WERI-Rb-1 (cell line): Measurements from ENCODE around the gene EME1.

Experiments used
- DNase-seq: peaks from one replicate; pipeline ENCODE4 v3.0.0-alpha.2; 2020
- H3K27ac ChIP-seq: fragments of 250-450 bp; sonication (Bioruptor Pico); 2 replicates; pipeline ENCODE4 v1.5.1; 2020; ENCODE audit warnings: mild to moderate bottlenecking, moderate library complexity
- H3K27me3 ChIP-seq: fragments of 250-450 bp; sonication (Bioruptor Pico); 2 replicates; pipeline ENCODE4 v1.5.1; 2021; ENCODE audit warnings: mild to moderate bottlenecking, low read depth, moderate library complexity; ENCODE audit not compliant: insufficient read depth, severe bottlenecking
- H3K36me3 ChIP-seq: fragments of 250-450 bp; sonication (Bioruptor Pico); 2 replicates; pipeline ENCODE4 v1.5.1; 2020; ENCODE audit warnings: mild to moderate bottlenecking, moderate library complexity
- H3K4me3 ChIP-seq: 2 replicates; pipeline ENCODE4 v1.5.1; 2011; ENCODE audit warnings: low read depth, mild to moderate bottlenecking, control low read depth, low read length
- H3K9me3 ChIP-seq: fragments of 250-450 bp; sonication (Bioruptor Pico); 2 replicates; pipeline ENCODE4 v1.5.1; 2021; ENCODE audit warnings: mild to moderate bottlenecking, moderate library complexity; ENCODE audit not compliant: severe bottlenecking
- TF ChIP-seq, protein P1 (sequence below): IDR thresholded peaks from 2 replicates; pipeline ENCODE4 v1.5.1; 2011; ENCODE audit warnings: low read depth, mild to moderate bottlenecking, control low read depth, inconsistent platforms, low read length

Gene EME1

DNA sequence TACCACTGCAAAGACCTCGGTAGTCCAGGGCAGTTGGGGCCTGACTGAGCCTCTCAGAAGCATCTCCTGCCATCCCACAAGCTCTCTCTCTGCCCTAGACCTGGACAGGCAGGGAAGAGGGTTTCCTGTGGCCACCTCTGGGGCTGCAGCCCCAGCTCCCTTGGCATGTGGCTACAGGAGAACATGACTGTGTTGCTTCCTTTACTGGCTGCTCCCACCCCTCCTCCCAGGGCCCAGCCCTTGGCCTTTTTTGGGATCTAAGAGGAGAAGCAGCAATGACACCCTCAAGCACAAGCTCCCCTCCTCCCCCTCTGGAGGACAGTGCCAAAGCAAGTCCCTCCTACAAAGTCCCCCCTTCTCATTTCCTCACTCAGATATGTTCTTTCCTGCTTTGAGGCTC, 5.6 kb upstream of the EME1 start:
- Histone ChIP-seq H3K27me3 (no peaks in the 10 kb centered on the region), H3K4me3 (no peak overlapping the region), H3K27ac (no peak overlapping the region), H3K36me3 (peaks cover 69% of the 10 kb centered on the region), H3K9me3 (no peaks in the 10 kb centered on the region)
- no peak for DNase-seq
- TF ChIP-seq, protein P1, sequence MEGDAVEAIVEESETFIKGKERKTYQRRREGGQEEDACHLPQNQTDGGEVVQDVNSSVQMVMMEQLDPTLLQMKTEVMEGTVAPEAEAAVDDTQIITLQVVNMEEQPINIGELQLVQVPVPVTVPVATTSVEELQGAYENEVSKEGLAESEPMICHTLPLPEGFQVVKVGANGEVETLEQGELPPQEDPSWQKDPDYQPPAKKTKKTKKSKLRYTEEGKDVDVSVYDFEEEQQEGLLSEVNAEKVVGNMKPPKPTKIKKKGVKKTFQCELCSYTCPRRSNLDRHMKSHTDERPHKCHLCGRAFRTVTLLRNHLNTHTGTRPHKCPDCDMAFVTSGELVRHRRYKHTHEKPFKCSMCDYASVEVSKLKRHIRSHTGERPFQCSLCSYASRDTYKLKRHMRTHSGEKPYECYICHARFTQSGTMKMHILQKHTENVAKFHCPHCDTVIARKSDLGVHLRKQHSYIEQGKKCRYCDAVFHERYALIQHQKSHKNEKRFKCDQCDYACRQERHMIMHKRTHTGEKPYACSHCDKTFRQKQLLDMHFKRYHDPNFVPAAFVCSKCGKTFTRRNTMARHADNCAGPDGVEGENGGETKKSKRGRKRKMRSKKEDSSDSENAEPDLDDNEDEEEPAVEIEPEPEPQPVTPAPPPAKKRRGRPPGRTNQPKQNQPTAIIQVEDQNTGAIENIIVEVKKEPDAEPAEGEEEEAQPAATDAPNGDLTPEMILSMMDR = no peak

GRCh38 chr17:50370052-50370451, 3.0 kb upstream of the EME1 start:
- Histone ChIP-seq H3K4me3 (no peak overlapping the region), H3K9me3 (no peaks in the 10 kb centered on the region), H3K36me3 (peaks cover 68% of the 10 kb centered on the region), H3K27me3 (no peaks in the 10 kb centered on the region), H3K27ac (no peak overlapping the region)
- TF ChIP-seq, protein P1 = no peak
- DNase-seq = no peak

DNA sequence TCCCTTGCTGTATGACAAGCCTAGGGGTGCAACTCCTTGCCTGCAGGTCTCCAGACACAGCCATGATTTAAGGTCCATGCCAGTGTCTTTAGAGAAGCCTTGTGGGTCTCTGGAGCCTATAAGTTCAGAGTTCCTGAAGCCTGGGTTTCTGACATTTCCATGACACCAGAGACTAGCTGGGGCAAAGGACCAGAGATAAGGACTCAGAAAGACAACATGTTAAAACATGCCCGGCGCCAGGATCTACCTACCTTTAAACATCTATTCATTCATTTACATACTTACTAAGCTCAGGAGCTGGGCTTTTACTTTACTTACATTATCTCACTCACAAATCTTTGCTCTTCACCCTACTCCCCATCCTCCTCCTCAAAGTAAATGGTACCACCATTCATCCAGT, 1.5 kb upstream of the EME1 start:
- no peak for DNase-seq
- TF ChIP-seq, protein P1 = no peak
- H3K27ac ChIP-seq = peak overlapping the region; percentile 48
- H3K27me3 ChIP-seq = no peaks in the 10 kb centered on the region
- peaks cover 57% of the 10 kb centered on the region for H3K36me3 ChIP-seq
- no peak overlapping the region for H3K4me3 ChIP-seq
- no peaks in the 10 kb centered on the region for H3K9me3 ChIP-seq

- Histone ChIP-seq H3K27ac (peak overlapping the region; percentile 96), H3K4me3 (peak overlapping the region; percentile 83), H3K36me3 (peaks cover 55% of the 10 kb centered on the region), H3K9me3 (no peaks in the 10 kb centered on the region), H3K27me3 (no peaks in the 10 kb centered on the region)
- TF ChIP-seq, protein P1 = no peak
- DNase-seq = no peak
Measured at GRCh38 chr17:50372222-50372757, 739 bp upstream of the EME1 start.

- Histone ChIP-seq H3K27ac (peak overlapping the region; percentile 96), H3K27me3 (no peaks in the 10 kb centered on the region), H3K36me3 (peaks cover 48% of the 10 kb centered on the region), H3K9me3 (no peaks in the 10 kb centered on the region), H3K4me3 (peak overlapping the region; percentile 83)
- TF ChIP-seq, protein P1 = no peak
- DNase-seq = no peak
Measured at GRCh38 chr17:50373705-50374104, 676 bp downstream of the EME1 start.
